NCI-H460 (cell line): ENCODE data around the gene AQP3. TPM values are rescaled to one million over a fixed set of nuclear protein-coding genes. Genes with fewer than 3 reads are reported as not detected.
A peak's percentile ranks its signal among the peaks of the same experiment; 100 is the strongest.
"Not testable (repeated sequence)": the region's sequence is repeated elsewhere in the genome, so short reads cannot be mapped to it uniquely, and the experiment has no call there.

ENCODE experiments used
- DNase-seq: peaks from one replicate; pipeline ENCODE4 v3.0.0-alpha.2; 2016; ENCODE audit warnings: low read depth; ENCODE audit errors: extremely low read depth
- total RNA-seq: library from RNA; depleted of rRNA; stranded (reverse); fragments of >200 nt; shearing (Covaris generic); gene quantifications from 2 replicates; pipeline ENCODE4 v1.2.3, GENCODE V29; 2014

AQP3 gene
- total RNA-seq, 1 experiment from 2014 or later: 2.6 TPM

DNA sequence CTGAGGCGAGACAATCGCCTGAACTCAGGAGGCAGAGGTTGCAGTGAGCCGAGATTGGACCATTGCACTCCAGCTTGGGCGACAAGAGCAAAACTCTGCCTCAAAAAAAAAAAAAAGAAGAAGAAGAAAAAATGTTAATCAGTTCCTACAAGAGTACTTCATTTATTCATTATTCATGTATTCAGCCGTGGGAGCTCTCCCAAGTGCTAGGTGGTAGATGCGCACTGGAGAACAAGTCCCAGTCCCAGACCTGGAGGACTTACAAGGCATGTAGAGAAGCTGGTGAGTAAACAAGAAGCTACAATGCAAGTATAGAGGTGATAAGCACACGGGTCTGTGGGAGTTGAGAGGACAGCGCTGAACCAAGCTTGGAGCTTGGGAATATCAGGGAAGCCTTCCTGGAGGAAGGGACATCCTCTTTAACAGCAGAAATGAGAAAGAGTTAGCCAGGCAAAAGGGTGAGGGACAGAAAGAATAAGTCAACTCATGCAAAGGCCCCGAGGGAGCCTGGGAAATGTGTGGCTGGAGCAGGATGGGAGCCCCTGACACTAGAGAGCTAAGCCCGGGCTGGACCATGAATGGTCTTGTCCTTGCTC lies 27.6 kb downstream of the AQP3 start:
- no peak for DNase-seq

DNA sequence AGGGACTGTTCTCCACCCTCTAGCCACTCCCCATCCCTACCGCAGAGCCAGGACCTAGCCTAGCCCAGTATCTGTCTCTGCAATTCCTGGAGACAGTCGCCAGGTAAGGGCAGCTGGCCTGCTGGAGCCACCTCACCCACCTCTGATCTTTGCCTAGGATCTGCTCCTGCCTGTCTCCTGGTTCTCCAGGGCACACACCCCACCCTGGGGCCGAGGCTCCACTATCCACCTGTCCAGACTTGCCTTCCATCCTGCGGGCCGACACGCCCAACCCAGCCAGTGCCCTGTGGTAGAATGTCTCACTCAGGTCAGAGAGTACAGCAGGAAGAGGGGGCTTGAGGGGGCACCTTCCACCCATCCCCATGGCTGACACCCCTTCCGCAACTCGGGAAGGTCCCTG lies 29.3 kb downstream of the AQP3 start:
- DNase-seq: no peak

- no peak for DNase-seq
Measured at GRCh38 chr9:33416996-33417395, 30.4 kb downstream of the AQP3 start.

DNA sequence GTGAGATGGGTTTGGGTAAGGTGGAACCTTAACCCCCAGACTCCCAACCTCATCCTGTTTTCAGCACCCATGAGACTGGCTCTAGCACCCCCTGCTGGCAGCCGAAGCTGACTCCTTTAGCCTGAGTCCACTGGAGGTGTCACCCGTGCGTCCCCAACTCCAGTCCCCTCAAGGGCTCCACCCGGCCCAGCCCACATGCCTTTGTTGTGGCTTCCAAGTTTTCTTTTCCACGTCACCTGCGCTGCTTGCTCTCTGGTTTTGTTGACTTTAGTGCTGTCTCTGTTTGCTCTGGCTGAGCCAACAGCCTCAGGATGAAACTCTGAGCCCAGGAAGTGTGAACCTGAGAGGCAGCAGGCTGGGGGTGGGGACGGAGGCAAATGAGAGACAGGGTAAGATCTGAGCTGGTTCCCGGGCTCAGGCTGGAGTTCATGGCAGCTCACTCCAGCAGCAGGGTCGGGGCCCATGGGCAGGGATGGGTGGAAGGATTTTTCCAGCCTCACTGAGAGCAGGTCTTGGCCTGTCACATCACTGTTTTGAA lies 31.8 kb downstream of the AQP3 start:
- peak; percentile 45 for DNase-seq

DNA sequence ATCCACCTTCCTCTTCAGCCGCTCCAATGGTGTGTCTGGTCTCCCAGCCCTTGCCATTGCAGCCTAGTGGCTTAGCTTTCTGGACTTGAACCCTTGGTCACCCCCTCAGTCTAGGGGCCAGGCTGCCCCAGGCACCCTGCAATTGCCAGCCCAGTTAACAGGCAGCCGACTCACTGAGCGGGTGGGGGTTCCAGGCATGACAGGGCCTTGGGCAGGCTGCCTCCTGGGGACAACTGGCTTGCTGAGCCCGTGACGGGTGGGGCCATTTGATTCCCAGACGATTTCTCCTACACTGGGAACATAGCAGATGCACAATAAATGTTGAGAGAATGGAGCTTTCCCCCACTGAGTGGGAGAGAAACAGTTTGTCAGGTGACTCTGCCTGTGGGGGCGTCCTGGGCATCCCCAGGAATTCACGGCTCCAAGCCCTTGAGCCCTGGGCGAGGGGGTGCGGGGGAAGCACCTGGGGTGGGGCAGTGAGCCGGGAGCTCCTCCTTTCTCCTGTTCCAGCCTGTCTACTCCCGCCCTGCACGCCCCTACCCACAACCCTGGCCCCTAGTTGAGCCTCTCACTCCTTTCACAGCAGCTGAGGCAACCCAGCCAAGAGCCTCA lies 32.4 kb downstream of the AQP3 start:
- no peak for DNase-seq

GRCh38 chr9:33414268-33414667 lies 33.1 kb downstream of the AQP3 start:
- DNase-seq: no peak

GRCh38 chr9:33408087-33408486 lies 39.3 kb downstream of the AQP3 start:
- no peak for DNase-seq

- DNase-seq: no peak
Measured at GRCh38 chr9:33407061-33407460, 40.3 kb downstream of the AQP3 start.

- no peak for DNase-seq
Measured at GRCh38 chr9:33404788-33405362, 42.5 kb downstream of the AQP3 start.

DNA sequence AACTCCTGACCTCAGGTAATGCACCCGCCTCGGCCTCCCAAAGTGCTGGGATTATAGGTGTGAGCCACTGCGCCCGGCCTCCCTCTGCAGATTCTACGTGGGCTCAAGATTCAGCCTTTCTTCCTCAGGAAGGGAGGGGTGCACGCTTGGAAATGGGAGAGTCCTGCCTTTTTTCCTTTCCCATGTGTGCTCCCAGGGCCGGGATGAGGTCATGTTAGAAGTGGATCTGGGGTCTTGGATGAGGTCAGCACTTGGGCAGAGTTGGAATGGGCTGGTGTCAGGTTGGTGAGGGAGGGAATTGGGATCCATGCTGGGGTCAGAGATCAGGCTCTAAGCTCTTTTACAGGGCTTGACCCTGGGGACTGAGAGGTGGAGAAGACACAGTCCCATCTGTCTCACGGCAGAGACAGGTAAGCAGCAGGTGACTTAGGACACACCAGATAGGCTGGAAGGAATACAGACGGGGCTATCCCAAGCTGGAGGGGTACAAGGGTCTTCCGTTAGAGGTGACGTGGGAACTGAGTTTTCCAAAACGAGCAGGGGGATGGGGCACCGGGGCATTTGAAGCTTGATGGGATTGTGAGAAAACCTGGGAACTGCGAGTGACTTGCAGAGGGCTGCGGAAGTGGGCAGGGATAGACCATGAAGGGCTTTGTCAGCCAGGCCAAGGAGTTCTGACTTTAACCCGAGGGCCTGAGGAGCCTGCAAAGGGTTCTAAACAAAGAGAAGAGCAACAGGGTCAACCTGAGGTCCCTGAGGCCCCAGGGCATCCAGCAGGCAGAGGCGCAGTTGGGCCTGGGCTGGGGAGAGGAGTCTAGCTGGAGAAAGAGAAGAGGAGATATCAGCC lies 43.2 kb downstream of the AQP3 start:
- DNase-seq: no peak

DNA sequence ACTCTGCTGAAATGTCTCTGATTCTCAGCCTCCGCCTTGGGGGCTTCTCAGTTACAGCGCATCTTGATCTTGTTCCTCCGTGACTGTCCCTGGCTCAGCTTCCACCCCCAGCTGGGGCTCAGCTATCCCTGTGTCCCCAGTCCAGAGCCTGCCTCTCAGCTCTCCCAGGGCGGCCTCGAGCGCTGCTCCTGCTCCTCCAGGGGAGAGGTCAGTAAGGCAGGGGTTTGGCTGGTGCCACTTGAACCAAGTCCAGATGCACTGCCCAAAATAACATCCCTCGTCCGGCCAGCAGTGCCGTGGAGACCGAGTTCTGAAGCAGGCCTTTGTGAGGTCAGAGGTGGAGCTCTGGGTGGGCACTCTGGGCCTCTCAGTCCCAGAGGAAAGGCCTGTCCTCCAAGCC lies 45.0 kb downstream of the AQP3 start, which contains the start of gene AQP7:
Gene AQP7, minus strand, starts transcription at position 198 of the 400 bp plus-strand sequence. CDS start 1,306 bp downstream, outside the sequence.
- not testable (repeated sequence) for DNase-seq

GRCh38 chr9:33401809-33402208 lies 45.6 kb downstream of the AQP3 start:
- DNase-seq: not testable (repeated sequence)

GRCh38 chr9:33399047-33399446 lies 48.3 kb downstream of the AQP3 start:
- DNase-seq: not testable (repeated sequence)

GRCh38 chr9:33397801-33398200 lies 49.6 kb downstream of the AQP3 start:
- not testable (repeated sequence) for DNase-seq

DNA sequence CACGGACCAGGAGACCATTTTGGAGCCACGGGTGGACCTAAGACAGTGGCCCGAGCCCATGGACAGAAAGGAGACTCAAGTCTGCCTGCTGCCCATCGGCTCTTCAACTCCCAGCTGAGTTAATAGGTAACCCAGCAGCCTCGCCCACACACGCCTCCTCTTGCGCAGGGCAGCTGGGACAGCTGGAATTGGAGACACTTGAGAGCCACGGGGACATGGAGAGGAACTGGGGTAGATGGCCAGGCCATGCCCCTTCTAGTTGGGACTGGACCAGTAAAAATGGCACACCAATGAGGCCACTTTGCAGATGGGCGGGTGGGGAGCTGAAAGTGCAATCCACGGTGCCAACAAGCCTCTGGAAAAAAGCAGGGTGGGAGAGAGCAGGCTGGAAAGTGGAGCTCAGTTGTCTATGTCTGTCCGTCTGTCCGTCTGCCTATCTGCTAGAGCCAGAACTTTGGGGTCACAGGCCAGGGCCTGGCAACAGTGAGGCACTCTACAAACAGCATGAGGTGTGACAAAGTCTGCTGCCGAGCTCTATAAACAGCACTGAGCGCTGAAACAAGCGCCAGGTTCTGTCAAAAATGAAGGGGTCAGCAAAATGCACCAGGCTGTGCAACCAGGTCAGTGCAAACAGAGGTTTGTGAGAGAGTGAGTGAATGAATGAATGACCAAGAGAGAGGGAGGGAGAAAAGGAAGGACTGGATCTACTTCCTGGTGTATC lies 52.1 kb downstream of the AQP3 start:
- not testable (repeated sequence) for DNase-seq

DNA sequence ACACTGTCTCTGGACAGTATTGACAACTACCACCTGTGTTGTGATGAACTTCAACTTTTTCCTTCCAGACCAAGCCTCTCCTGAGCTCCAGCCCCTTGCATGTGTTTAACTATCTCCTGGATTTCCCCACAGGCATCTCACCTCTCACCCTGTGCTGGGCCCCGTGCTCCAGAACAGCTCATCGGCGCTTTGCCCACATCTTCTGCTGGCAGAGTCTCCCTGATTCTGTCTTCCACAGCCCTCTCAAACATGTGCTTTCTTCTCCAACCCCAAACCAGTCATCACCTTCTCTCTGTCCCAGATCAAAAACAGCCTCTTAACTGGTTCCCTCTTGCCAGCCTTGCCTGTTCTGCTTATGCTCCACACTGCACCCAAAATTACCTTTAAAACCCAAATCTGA lies 53.4 kb downstream of the AQP3 start:
- not testable (repeated sequence) for DNase-seq

GRCh38 chr9:33393581-33393980 lies 53.8 kb downstream of the AQP3 start:
- no peak for DNase-seq

GRCh38 chr9:33392591-33393021 lies 54.8 kb downstream of the AQP3 start:
- DNase-seq: not testable (repeated sequence)
